ENCODE results near the gene CMTM1.

DNA sequence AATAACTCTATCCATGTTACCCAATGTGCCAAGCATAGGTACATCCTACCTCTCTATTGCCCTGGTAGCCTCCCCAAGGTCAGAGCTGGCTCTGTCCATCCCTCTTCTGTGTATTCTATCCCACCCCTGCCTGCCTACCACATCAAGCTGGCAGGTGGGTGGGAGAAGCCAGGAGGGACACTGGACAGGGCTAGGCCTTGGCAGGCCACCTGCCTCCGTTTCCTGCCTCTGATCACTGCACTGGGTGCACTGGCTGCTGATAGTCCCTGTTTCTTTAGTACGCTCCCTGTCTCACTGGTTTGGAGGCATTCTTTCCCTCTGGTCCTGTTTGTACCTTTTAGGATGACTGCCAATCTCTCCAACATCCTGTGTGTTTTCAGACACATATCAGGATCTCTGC, 29.0 kb upstream of the CMTM1 start:
- TF ChIP-seq, protein P1, sequence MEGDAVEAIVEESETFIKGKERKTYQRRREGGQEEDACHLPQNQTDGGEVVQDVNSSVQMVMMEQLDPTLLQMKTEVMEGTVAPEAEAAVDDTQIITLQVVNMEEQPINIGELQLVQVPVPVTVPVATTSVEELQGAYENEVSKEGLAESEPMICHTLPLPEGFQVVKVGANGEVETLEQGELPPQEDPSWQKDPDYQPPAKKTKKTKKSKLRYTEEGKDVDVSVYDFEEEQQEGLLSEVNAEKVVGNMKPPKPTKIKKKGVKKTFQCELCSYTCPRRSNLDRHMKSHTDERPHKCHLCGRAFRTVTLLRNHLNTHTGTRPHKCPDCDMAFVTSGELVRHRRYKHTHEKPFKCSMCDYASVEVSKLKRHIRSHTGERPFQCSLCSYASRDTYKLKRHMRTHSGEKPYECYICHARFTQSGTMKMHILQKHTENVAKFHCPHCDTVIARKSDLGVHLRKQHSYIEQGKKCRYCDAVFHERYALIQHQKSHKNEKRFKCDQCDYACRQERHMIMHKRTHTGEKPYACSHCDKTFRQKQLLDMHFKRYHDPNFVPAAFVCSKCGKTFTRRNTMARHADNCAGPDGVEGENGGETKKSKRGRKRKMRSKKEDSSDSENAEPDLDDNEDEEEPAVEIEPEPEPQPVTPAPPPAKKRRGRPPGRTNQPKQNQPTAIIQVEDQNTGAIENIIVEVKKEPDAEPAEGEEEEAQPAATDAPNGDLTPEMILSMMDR (IDR thresholded peaks at IDR 0.05): no peak
- no peak for TF ChIP-seq POLR2A (IDR thresholded peaks at IDR 0.05)

Measured in heart left ventricle (tissue), 13 donors.